ENCODE results near the gene DST. TPM values are rescaled to one million over a fixed set of nuclear protein-coding genes. Genes with fewer than 3 reads are reported as not detected.

The DST gene
- 125 and 169 TPM in 2 replicates for total RNA-seq

DNA sequence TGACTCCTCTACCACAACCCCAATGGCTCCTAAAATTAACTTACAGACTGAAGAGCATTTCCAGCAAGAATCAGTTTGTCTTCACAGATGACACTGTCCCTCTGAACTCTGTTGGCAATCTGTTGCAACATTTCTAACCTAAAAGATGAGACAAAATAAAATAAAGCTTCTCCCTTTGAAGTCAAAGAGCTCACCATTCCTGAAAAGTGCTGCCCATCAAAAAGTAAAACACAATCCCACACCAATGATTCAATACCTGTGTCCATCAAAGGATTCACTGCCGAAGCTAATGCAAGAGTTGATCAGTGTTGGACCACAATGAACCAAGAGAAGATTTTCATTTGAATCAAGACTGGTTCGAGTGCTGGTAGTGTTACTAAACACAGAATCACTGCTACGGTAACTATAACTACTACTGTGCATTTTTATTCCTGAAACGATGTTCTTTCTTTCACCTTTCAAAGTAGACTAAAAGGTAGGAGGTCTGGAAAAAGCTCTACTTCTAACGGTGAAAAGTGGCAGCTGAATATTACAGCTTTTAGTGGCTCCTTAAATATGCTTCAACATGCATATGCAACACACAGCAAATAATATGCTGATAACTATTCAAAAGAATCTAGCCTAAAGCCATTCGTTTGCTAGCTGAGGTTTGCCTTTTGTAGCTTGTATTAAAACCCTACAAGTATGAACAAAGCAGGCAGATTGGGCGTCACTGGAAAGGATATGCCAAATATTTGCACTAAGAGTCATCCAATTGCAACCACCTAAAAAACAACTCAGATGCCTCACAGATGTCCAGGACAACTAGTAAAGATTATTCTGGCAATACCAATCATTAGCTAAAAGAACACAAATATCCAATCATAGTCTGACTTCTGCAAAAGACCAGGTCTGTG is at the start of gene DST:
Gene DST, minus strand, starts transcription at position 524 of the 896 bp plus-strand sequence.

All from mesangial cell (primary cell).